DOHH2 (cell line): Measurements from ENCODE around the gene SUGCT.

Source experiments
- H3F3A ChIP-seq: fragments of 200-600 bp; sonication (generic), shearing (Covaris generic); 2 replicates; pipeline ENCODE4 v1.6.0; 2016; ENCODE audit warnings: antibody characterized with exemption, mild to moderate bottlenecking; ENCODE audit not compliant: control insufficient read depth, insufficient read depth
- H3K27ac ChIP-seq: fragments of 200-600 bp; sonication (generic); 2 replicates; pipeline ENCODE4 v1.5.1; 2014; ENCODE audit warnings: low read depth, mild to moderate bottlenecking, low read length, moderate library complexity
- H3K27me3 ChIP-seq: fragments of 200-600 bp; sonication (generic); 2 replicates; pipeline ENCODE4 v1.6.1; 2014; ENCODE audit warnings: mild to moderate bottlenecking, low read length, mixed read lengths; ENCODE audit not compliant: control insufficient read depth
- H3K36me3 ChIP-seq: fragments of 200-600 bp; sonication (generic); 2 replicates; pipeline ENCODE4 v1.6.1; 2014; ENCODE audit warnings: mild to moderate bottlenecking, low read length, moderate library complexity, mixed read lengths; ENCODE audit not compliant: control insufficient read depth
- H3K4me1 ChIP-seq: fragments of 200-600 bp; sonication (generic); 2 replicates; pipeline ENCODE4 v1.6.1; 2014; ENCODE audit warnings: mild to moderate bottlenecking, low read length, mixed read lengths; ENCODE audit not compliant: control insufficient read depth
- H3K4me2 ChIP-seq: fragments of 200-600 bp; sonication (generic); 2 replicates; pipeline ENCODE4 v1.6.0; 2014; ENCODE audit warnings: mild to moderate bottlenecking, low read length, moderate library complexity
- H3K4me3 ChIP-seq: fragments of 200-600 bp; sonication (generic); 2 replicates; pipeline ENCODE4 v1.5.1; 2014; ENCODE audit warnings: mild to moderate bottlenecking, low read length, mixed read lengths
- H3K79me2 ChIP-seq: fragments of 200-600 bp; sonication (generic); 2 replicates; pipeline ENCODE4 v1.6.1; 2014; ENCODE audit warnings: mild to moderate bottlenecking, low read length, mixed read lengths; ENCODE audit not compliant: control insufficient read depth
- H3K9me2 ChIP-seq: fragments of 200-600 bp; sonication (generic); replicated peaks from 2 replicates; pipeline ENCODE4 v1.6.1; 2014; ENCODE audit warnings: mild to moderate bottlenecking, low read length, mixed read lengths; ENCODE audit not compliant: control insufficient read depth
- H3K9me3 ChIP-seq: fragments of 200-600 bp; sonication (generic); 2 replicates; pipeline ENCODE4 v1.6.1; 2014; ENCODE audit warnings: antibody characterized with exemption, low read length, mixed read lengths; ENCODE audit not compliant: control insufficient read depth, insufficient read depth
- H4K20me1 ChIP-seq: fragments of 200-600 bp; sonication (generic); 2 replicates; pipeline ENCODE4 v1.6.0; 2014; ENCODE audit warnings: low read depth, mild to moderate bottlenecking, antibody characterized with exemption, low read length, moderate library complexity; ENCODE audit not compliant: control insufficient read depth, insufficient read depth
- CTCF ChIP-seq: fragments of 200-600 bp; sonication (generic); IDR thresholded peaks from one replicate; pipeline ENCODE4 v1.5.1; 2014; ENCODE audit warnings: antibody characterized with exemption, mild to moderate bottlenecking, low read depth, low read length; ENCODE audit not compliant: poor library complexity, severe bottlenecking
- EZH2phosphoT487 ChIP-seq: fragments of 200-600 bp; sonication (generic); IDR thresholded peaks from 2 replicates; pipeline ENCODE4 v1.6.1; 2017; ENCODE audit warnings: borderline replicate concordance, mild to moderate bottlenecking, antibody characterized with exemption, low read length, moderate library complexity, mixed read lengths

SUGCT gene

GRCh38 chr7:40682696-40683095 is 547.9 kb downstream of the SUGCT start:
- H3K36me3 ChIP-seq, result no peaks in the 10 kb centered on the region
- no peaks in the 10 kb centered on the region for H3K79me2 ChIP-seq
- no peak overlapping the region for H3K27ac ChIP-seq
- no peaks in the 10 kb centered on the region for H3K27me3 ChIP-seq
- no peaks in the 10 kb centered on the region for H3K9me2 ChIP-seq
- H3K4me3 ChIP-seq, result no peak overlapping the region
- H3K9me3 ChIP-seq, result peaks cover 6% of the 10 kb centered on the region; the same call in 1 of the 2 replicates
- TF ChIP-seq EZH2phosphoT487 (no peak), CTCF (no peak)
- H3K4me2 ChIP-seq, result no peak overlapping the region
- H3K4me1 ChIP-seq, result no peaks in the 10 kb centered on the region
- H4K20me1 ChIP-seq, result no peaks in the 10 kb centered on the region
- H3F3A ChIP-seq, result no peaks in the 10 kb centered on the region

DNA sequence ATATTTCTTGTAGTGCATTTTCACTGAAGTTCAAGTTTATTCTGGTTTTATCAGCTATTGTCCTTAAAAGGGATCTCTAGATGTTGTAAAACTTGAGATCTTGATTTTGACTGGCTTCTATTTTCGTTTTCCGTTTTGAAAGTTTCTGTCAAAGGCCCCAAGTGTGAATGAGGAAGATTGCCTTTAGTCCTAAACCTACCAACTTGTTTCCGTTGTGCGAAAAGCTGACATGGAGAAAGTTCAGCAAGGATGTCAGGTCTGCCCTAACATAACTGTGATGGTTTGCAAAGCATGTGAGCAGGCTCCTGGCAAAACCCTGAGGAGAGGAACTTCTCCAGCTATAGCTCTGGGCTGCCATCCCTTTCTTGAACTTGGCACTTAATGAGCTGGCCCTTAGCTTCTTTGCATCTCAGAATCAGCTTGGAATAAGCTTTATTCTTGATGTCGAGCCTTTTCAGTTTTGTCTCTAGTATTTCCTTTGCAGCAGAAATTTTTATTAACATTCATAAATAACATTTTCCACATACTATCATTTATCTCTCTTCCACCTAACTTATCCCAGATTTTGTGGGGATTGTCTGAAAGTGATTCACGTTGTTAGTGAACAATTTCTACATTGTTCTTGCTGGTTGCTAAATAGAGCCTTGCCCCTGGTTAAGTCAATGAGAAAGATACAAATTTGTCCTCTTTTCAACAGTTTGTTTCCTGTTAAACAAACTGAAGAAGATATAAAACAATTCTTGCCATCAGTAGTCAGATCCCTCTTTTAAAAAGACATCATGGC is 559.4 kb downstream of the SUGCT start:
- no peak overlapping the region for H3K4me3 ChIP-seq
- no peak overlapping the region for H3K27ac ChIP-seq
- H4K20me1 ChIP-seq, result no peaks in the 10 kb centered on the region
- no peak for TF ChIP-seq EZH2phosphoT487
- H3K79me2 ChIP-seq, result no peaks in the 10 kb centered on the region
- H3K27me3 ChIP-seq, result no peaks in the 10 kb centered on the region
- no peaks in the 10 kb centered on the region for H3K9me2 ChIP-seq
- no peaks in the 10 kb centered on the region for H3K9me3 ChIP-seq
- H3K4me2 ChIP-seq, result no peak overlapping the region
- no peaks in the 10 kb centered on the region for H3F3A ChIP-seq
- H3K4me1 ChIP-seq, result no peaks in the 10 kb centered on the region
- no peaks in the 10 kb centered on the region for H3K36me3 ChIP-seq

GRCh38 chr7:40694991-40695390 is 560.2 kb downstream of the SUGCT start:
- no peak overlapping the region for H3K27ac ChIP-seq
- H3K4me2 ChIP-seq, result no peak overlapping the region
- H4K20me1 ChIP-seq, result no peaks in the 10 kb centered on the region
- no peaks in the 10 kb centered on the region for H3F3A ChIP-seq
- TF ChIP-seq CTCF (no peak), EZH2phosphoT487 (no peak)
- H3K4me1 ChIP-seq, result no peaks in the 10 kb centered on the region
- H3K9me2 ChIP-seq, result no peaks in the 10 kb centered on the region
- no peaks in the 10 kb centered on the region for H3K36me3 ChIP-seq
- H3K4me3 ChIP-seq, result no peak overlapping the region
- no peaks in the 10 kb centered on the region for H3K9me3 ChIP-seq
- no peaks in the 10 kb centered on the region for H3K27me3 ChIP-seq
- no peaks in the 10 kb centered on the region for H3K79me2 ChIP-seq

DNA sequence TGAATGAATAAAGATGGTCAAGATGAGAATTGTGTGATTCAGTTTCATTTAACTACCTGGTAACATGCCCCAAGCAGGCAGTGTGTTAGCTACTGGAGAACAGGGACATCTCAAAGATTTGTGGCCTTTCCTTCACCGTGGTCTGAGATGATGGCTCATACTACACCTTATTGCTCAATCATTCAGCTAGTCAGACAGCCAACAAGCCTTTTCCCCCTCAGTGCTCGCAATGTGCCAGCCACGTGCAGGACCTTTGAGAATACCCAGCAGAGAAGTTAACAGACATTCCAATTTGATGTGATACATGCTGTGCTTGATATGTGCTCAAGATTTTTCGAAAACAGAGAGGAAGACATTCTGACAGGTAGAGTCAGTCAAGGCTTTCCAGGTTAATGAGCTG is 562.8 kb downstream of the SUGCT start:
- TF ChIP-seq EZH2phosphoT487 (no peak), CTCF (no peak)

More for the DNA sequence above, 562.8 kb downstream of the SUGCT start:
- no peaks in the 10 kb centered on the region for H3F3A ChIP-seq
- no peak overlapping the region for H3K4me2 ChIP-seq
- no peaks in the 10 kb centered on the region for H3K9me3 ChIP-seq
- H3K4me3 ChIP-seq, result no peak overlapping the region
- H3K36me3 ChIP-seq, result no peaks in the 10 kb centered on the region
- no peaks in the 10 kb centered on the region for H3K79me2 ChIP-seq
- H3K9me2 ChIP-seq, result no peaks in the 10 kb centered on the region
- H3K27ac ChIP-seq, result no peak overlapping the region
- peaks cover 22% of the 10 kb centered on the region for H3K4me1 ChIP-seq
- H4K20me1 ChIP-seq, result no peaks in the 10 kb centered on the region
- H3K27me3 ChIP-seq, result no peaks in the 10 kb centered on the region
